Naive thymus-derived CD8-positive, alpha-beta T cell (primary cell): ENCODE data around the gene IRX2. TPM values are rescaled to one million over a fixed set of nuclear protein-coding genes. Genes with fewer than 3 reads are reported as not detected.

Experiments
- ATAC-seq, 2 donors: fragments of 150-1000 bp; cut with Tn5 transposase in 1 of 2; sonication (Bioruptor Pico), chemical (Tn5 transposase) in 1 of 2; 1 replicate in 1 of 2; 2 replicates in 1 of 2; pipeline ENCODE4 v1.10.0; 2021; ENCODE audit warnings: mild to moderate bottlenecking in 2 of 2, moderate library complexity in 2 of 2
- POLR2A ChIA-PET: fragments of 350-600 bp; sonication (Branson Sonifier 250); formaldehyde crosslinking; loops from one replicate; lab custom pipeline; 2021; ENCODE audit warnings: antibody characterized with exemption; lab: Charles Lee
- DNase-seq, 10 donors: peaks; one replicate each; pipeline versions ENCODE4 v3.0.0 to v3.0.0-alpha.2; 2020 to 2022
- H3K27ac Mint-ChIP-seq, 10 donors: one replicate each; pipeline ENCODE4 v1.8.0; 2020 to 2022; ENCODE audit warnings: mild to moderate bottlenecking in 10 of 10, mixed read lengths in 10 of 10, moderate library complexity in 4 of 10, inconsistent platforms in 1 of 10
- H3K27me3 Mint-ChIP-seq, 5 donors: one replicate each; pipeline ENCODE4 v1.8.0; 2021 to 2022; ENCODE audit warnings: mixed read lengths in 5 of 5
- H3K36me3 Mint-ChIP-seq, 3 donors: one replicate each; pipeline ENCODE4 v1.8.0; 2020 to 2022; ENCODE audit warnings: mixed read lengths in 3 of 3, mild to moderate bottlenecking in 2 of 3, inconsistent platforms in 1 of 3
- H3K4me1 Mint-ChIP-seq, 4 donors: one replicate each; pipeline ENCODE4 v1.8.0; 2021 to 2022; ENCODE audit warnings: mixed read lengths in 4 of 4
- H3K4me3 Mint-ChIP-seq, 10 donors: one replicate each; pipeline ENCODE4 v1.8.0; 2020 to 2022; ENCODE audit warnings: mild to moderate bottlenecking in 10 of 10, mixed read lengths in 10 of 10, moderate library complexity in 6 of 10, inconsistent platforms in 1 of 10
- H3K9me3 Mint-ChIP-seq, 9 donors: one replicate each; pipeline ENCODE4 v1.8.0; 2020 to 2022; ENCODE audit warnings: mixed read lengths in 9 of 9, mild to moderate bottlenecking in 3 of 9, inconsistent platforms in 1 of 9, moderate library complexity in 1 of 9
- polyA plus RNA-seq, 3 donors: library from polyadenylated mRNA; unstranded; fragments of 300-500 nt; fragmentation: Illumina TruSeq; gene quantifications; one replicate each; pipeline ENCODE4 v1.2.3, GENCODE V29; 2021
- total RNA-seq, 8 experiments: library from RNA in 2 of 8; stranded (reverse) in 2 of 8; gene quantifications; one replicate each; pipeline ENCODE4 v1.2.3 and lab custom pipeline; 2021 to 2026

IRX2 gene
- total and polyA plus RNA-seq, 5 experiments from 2014 or later = not detected

GRCh38 chr5:2747363-2748162 is 3.9 kb downstream of the IRX2 start:
- Mint-ChIP-seq H3K27ac (no peak overlapping the region), H3K4me1 (peaks cover 0 to 9% (median 3%) of the 10 kb centered on the region in 4 donors), H3K27me3 (peaks cover 36 to 70% (median 51%) of the 10 kb centered on the region in 5 donors), H3K9me3 (peaks cover 0 to 11% (median 0%) of the 10 kb centered on the region in 9 donors), H3K4me3 (no peak overlapping the region), H3K36me3 (peaks cover 0 to 8% (median 5%) of the 10 kb centered on the region in 3 donors)
- DNase-seq = no peak
- ATAC-seq = no peak
- POLR2A ChIA-PET = no interaction called here

GRCh38 chr5:2746561-2747032 is 4.9 kb downstream of the IRX2 start:
- Mint-ChIP-seq H3K9me3 (peaks cover 0 to 11% (median 0%) of the 10 kb centered on the region in 9 donors), H3K27me3 (peaks cover 40 to 76% (median 54%) of the 10 kb centered on the region in 5 donors), H3K4me1 (peaks cover 0 to 6% (median 2%) of the 10 kb centered on the region in 4 donors), H3K36me3 (peaks cover 0 to 8% (median 2%) of the 10 kb centered on the region in 3 donors), H3K4me3 (no peak overlapping the region), H3K27ac (no peak overlapping the region)
- DNase-seq (no peak), ATAC-seq (no peak)
- POLR2A ChIA-PET = no interaction called here

GRCh38 chr5:2744485-2744884 is 7.0 kb downstream of the IRX2 start:
- no peak overlapping the region for H3K4me3 Mint-ChIP-seq

GRCh38 chr5:2742921-2743679 is 8.4 kb downstream of the IRX2 start:
- Mint-ChIP-seq H3K27me3 (peaks cover 34 to 80% (median 57%) of the 10 kb centered on the region in 5 donors), H3K36me3 (peaks cover 0 to 8% (median 0%) of the 10 kb centered on the region in 3 donors), H3K9me3 (peaks cover 0 to 8% (median 0%) of the 10 kb centered on the region in 9 donors), H3K4me1 (no peaks in the 10 kb centered on the region), H3K27ac (no peak overlapping the region), H3K4me3 (no peak overlapping the region)
- ATAC-seq = no peak
- POLR2A ChIA-PET = no interaction called here
- DNase-seq = no peak

More at GRCh38 chr5:2744485-2744884, 7.0 kb downstream of the IRX2 start:
- H3K27me3 Mint-ChIP-seq = peaks cover 37 to 77% (median 56%) of the 10 kb centered on the region in 5 donors
- peaks cover 0 to 8% (median 0%) of the 10 kb centered on the region in 3 donors for H3K36me3 Mint-ChIP-seq
- peaks cover 0 to 8% (median 0%) of the 10 kb centered on the region in 9 donors for H3K9me3 Mint-ChIP-seq
- no peak overlapping the region for H3K27ac Mint-ChIP-seq
- peaks cover 0 to 2% (median under 1%) of the 10 kb centered on the region in 4 donors for H3K4me1 Mint-ChIP-seq
- DNase-seq (no peak), ATAC-seq (no peak)
- POLR2A ChIA-PET = no interaction called here

- Mint-ChIP-seq H3K27ac (no peak overlapping the region), H3K4me1 (no peaks in the 10 kb centered on the region), H3K27me3 (peaks cover 33 to 83% (median 58%) of the 10 kb centered on the region in 5 donors), H3K36me3 (peaks cover 0 to 8% (median 0%) of the 10 kb centered on the region in 3 donors), H3K9me3 (peaks cover 0 to 8% (median 0%) of the 10 kb centered on the region in 9 donors), H3K4me3 (no peak overlapping the region)
- ATAC-seq (no peak), DNase-seq (no peak)
- POLR2A ChIA-PET = no interaction called here
These were observed 9.5 kb downstream of the IRX2 start for GRCh38 chr5:2741956-2742355.

- H3K27me3 Mint-ChIP-seq = peaks cover 30 to 83% (median 58%) of the 10 kb centered on the region in 5 donors
- H3K36me3 Mint-ChIP-seq = peaks cover 0 to 8% (median 0%) of the 10 kb centered on the region in 3 donors
- peaks cover 0 to 5% (median 0%) of the 10 kb centered on the region in 9 donors for H3K9me3 Mint-ChIP-seq
- peak overlapping the region in 1 of 10 donors; percentile 39 for H3K4me3 Mint-ChIP-seq
- ATAC-seq (no peak), DNase-seq (no peak)
- POLR2A ChIA-PET = no interaction called here
- H3K27ac Mint-ChIP-seq = peak overlapping the region in 1 of 10 donors; percentile 35
- no peaks in the 10 kb centered on the region for H3K4me1 Mint-ChIP-seq
These were observed 10.5 kb downstream of the IRX2 start for GRCh38 chr5:2740876-2741555.

- H3K27ac Mint-ChIP-seq = no peak overlapping the region
- peaks cover 27 to 79% (median 57%) of the 10 kb centered on the region in 5 donors for H3K27me3 Mint-ChIP-seq
- POLR2A ChIA-PET = no interaction called here
- H3K9me3 Mint-ChIP-seq = peaks cover 0 to 5% (median 0%) of the 10 kb centered on the region in 9 donors
- ATAC-seq (no peak), DNase-seq (no peak)
- H3K4me1 Mint-ChIP-seq = no peaks in the 10 kb centered on the region
- H3K36me3 Mint-ChIP-seq = peaks cover 0 to 8% (median 0%) of the 10 kb centered on the region in 3 donors
- peak overlapping the region in 1 of 10 donors; percentile 39 for H3K4me3 Mint-ChIP-seq
These were observed 11.2 kb downstream of the IRX2 start for GRCh38 chr5:2740051-2740875.

- H3K9me3 Mint-ChIP-seq = peaks cover 0 to 5% (median 0%) of the 10 kb centered on the region in 9 donors
- H3K4me3 Mint-ChIP-seq = peak overlapping the region in 1 of 10 donors; percentile 13
- ATAC-seq (no peak), DNase-seq (no peak)
- no peak overlapping the region for H3K27ac Mint-ChIP-seq
- POLR2A ChIA-PET = no interaction called here
- no peaks in the 10 kb centered on the region for H3K4me1 Mint-ChIP-seq
- H3K27me3 Mint-ChIP-seq = peaks cover 22 to 71% (median 50%) of the 10 kb centered on the region in 5 donors
- H3K36me3 Mint-ChIP-seq = peaks cover 0 to 8% (median 0%) of the 10 kb centered on the region in 3 donors
These were observed 12.0 kb downstream of the IRX2 start for GRCh38 chr5:2739360-2740050.

- Mint-ChIP-seq H3K27me3 (peaks cover 17 to 66% (median 43%) of the 10 kb centered on the region in 5 donors), H3K9me3 (peaks cover 0 to 5% (median 0%) of the 10 kb centered on the region in 9 donors), H3K4me3 (peak overlapping the region in 2 of 10 donors; percentile 13 to 23), H3K36me3 (peaks cover 0 to 3% (median 0%) of the 10 kb centered on the region in 3 donors), H3K27ac (no peak overlapping the region), H3K4me1 (no peaks in the 10 kb centered on the region)
- ATAC-seq = no peak
- DNase-seq = no peak
- POLR2A ChIA-PET = no interaction called here
These were observed 12.6 kb downstream of the IRX2 start for GRCh38 chr5:2738700-2739359.

- Mint-ChIP-seq H3K36me3 (no peaks in the 10 kb centered on the region), H3K4me3 (peak overlapping the region in 1 of 10 donors; percentile 18), H3K4me1 (no peaks in the 10 kb centered on the region), H3K27me3 (peaks cover 13 to 66% (median 42%) of the 10 kb centered on the region in 5 donors), H3K27ac (no peak overlapping the region), H3K9me3 (peaks cover 0 to 5% (median 0%) of the 10 kb centered on the region in 9 donors)
- POLR2A ChIA-PET = no interaction called here
- no peak for DNase-seq
- ATAC-seq = no peak
These were observed 13.2 kb downstream of the IRX2 start for GRCh38 chr5:2738156-2738699.
